ENCODE results near the gene CCDC102A. TPM values are rescaled to one million over a fixed set of nuclear protein-coding genes. Genes with fewer than 3 reads are reported as not detected.

The CCDC102A gene
- total and polyA plus RNA-seq, 10 of the 15 experiments (the other 5 are each of a cell fraction or from before 2014, with no cell fraction given), result 0.03 to 5.9 (median 2.4) TPM

GRCh38 chr16:57527027-57527426 is 9.3 kb downstream of the CCDC102A start:
- TF ChIP-seq TBL1XR1 (IDR thresholded peaks at IDR 0.05; ENCODE audit: low read depth, low read length) (no peak), RAD21 (IDR thresholded peaks at IDR 0.05; ENCODE audit: insufficient read depth, low read depth, low read length) (0 out of 2 replicates have a peak, but pooled peaks have one; percentile 1)
- no TSS peak for BruUV-seq (replicated peaks)
- H3K79me2 ChIP-seq (ENCODE audit: control insufficient read depth, insufficient read depth, low read length), result no peaks in the 10 kb centered on the region
- no peak overlapping the region for H2AFZ ChIP-seq (ENCODE audit: control insufficient read depth, low read depth, low read length)
- ChIA-PET CTCF (interaction anchor here (1.1 to 2.6 kb wide), 3 partner anchors 8 to 110 kb away, joined by 3 to 10 read pairs (median 5); no protein-coding TSS in a partner anchor), RAD21 (ENCODE audit: unreplicated experiment) (interaction anchor here (1.1 to 1.3 kb wide), 2 partner anchors 18 to 110 kb away, joined by 3 read pairs; no protein-coding TSS in a partner anchor), POLR2A (interaction anchor here (1.0 kb wide), 1 partner anchor 54 kb away, joined by 3 read pairs; no protein-coding TSS in a partner anchor), SMC1A (ENCODE audit: uncharacterized antibody, unreplicated experiment) (interaction anchor here (0.7 to 1.6 kb wide), 4 partner anchors 10 to 110 kb away, joined by 3 to 6 read pairs (median 4); partner anchors contain the start of gene ADGRG5)
- intact Hi-C loops (cut with micrococcal nuclease; ENCODE audit: unreplicated experiment), result no loop called here
- in situ Hi-C loops (cut with MboI), result no loop called here
- peaks cover 26% of the 10 kb centered on the region for H3K4me1 ChIP-seq (ENCODE audit: control insufficient read depth, insufficient read depth, low read length)
- no peak overlapping the region for H3K4me2 ChIP-seq (ENCODE audit: control insufficient read depth, insufficient read depth)
- no peak for ATAC-seq
- no peak overlapping the region for H3K4me3 ChIP-seq
- H3K36me3 ChIP-seq (ENCODE audit: control insufficient read depth in 2 of 2, insufficient read depth in 2 of 2, low read length in 1 of 2), result no peaks in the 10 kb centered on the region; a peak in 1 of 4 replicates
- no peak for FAIRE-seq
- no peak for DNase-seq (ENCODE audit: low read depth, low spot score)
- whole genome bisulfite sequencing (ENCODE audit: insufficient coverage, insufficient replicate concordance, low lambda C conversion rate, missing lambda C conversion rate), result 100% methylated on average over 4 of the region's 4 CpGs
- no peaks in the 10 kb centered on the region for H3K27me3 ChIP-seq (replicated peaks in 1 of 2; ENCODE audit: control insufficient read depth in 2 of 2, insufficient read depth in 2 of 2, low read length in 1 of 2)
- no peaks in the 10 kb centered on the region for H4K20me1 ChIP-seq (ENCODE audit: control insufficient read depth, insufficient read depth)
- H3K27ac ChIP-seq (ENCODE audit: control insufficient read depth, insufficient read depth), result no peak overlapping the region
- H3K9me3 ChIP-seq (replicated peaks; ENCODE audit: control insufficient read depth, insufficient read depth, low read length), result no peaks in the 10 kb centered on the region
- H3K9ac ChIP-seq (ENCODE audit: control insufficient read depth, insufficient read depth, low read length), result no peak overlapping the region

GRCh38 chr16:57526498-57526897 is 9.9 kb downstream of the CCDC102A start:
- intact Hi-C loops (cut with micrococcal nuclease; ENCODE audit: unreplicated experiment) (no loop called here), in situ Hi-C loops (cut with MboI) (no loop called here)
- TF ChIP-seq SIX5 (IDR thresholded peaks at IDR 0.05; ENCODE audit: low read depth, low read length, severe bottlenecking) (no peak), PBX3 (IDR thresholded peaks at IDR 0.05; ENCODE audit: insufficient replicate concordance, low read depth, low read length) (no peak)
- SMC1A ChIA-PET (ENCODE audit: uncharacterized antibody, unreplicated experiment), result interaction anchor here (0.8 to 1.1 kb wide), 2 partner anchors 12 to 16 kb away, joined by 3 read pairs; partner anchors contain the start of gene ADGRG5
- DNase-seq (ENCODE audit: low read depth, low spot score), result no peak
- BruUV-seq (replicated peaks), result no TSS peak
- ATAC-seq, result no peak
- POLR2A ChIA-PET, result no interaction called here
- Histone ChIP-seq H3K27ac (ENCODE audit: control insufficient read depth, insufficient read depth) (no peak overlapping the region), H3K36me3 (ENCODE audit: control insufficient read depth in 2 of 2, insufficient read depth in 2 of 2, low read length in 1 of 2) (no peaks in the 10 kb centered on the region; a peak in 1 of 4 replicates), H2AFZ (ENCODE audit: control insufficient read depth, low read depth, low read length) (no peak overlapping the region), H3K4me3 (no peak overlapping the region), H4K20me1 (ENCODE audit: control insufficient read depth, insufficient read depth) (no peaks in the 10 kb centered on the region), H3K4me1 (ENCODE audit: control insufficient read depth, insufficient read depth, low read length) (peaks cover 26% of the 10 kb centered on the region), H3K79me2 (ENCODE audit: control insufficient read depth, insufficient read depth, low read length) (no peaks in the 10 kb centered on the region), H3K9ac (ENCODE audit: control insufficient read depth, insufficient read depth, low read length) (no peak overlapping the region), H3K9me3 (replicated peaks; ENCODE audit: control insufficient read depth, insufficient read depth, low read length) (no peaks in the 10 kb centered on the region), H3K4me2 (ENCODE audit: control insufficient read depth, insufficient read depth) (no peak overlapping the region), H3K27me3 (replicated peaks in 1 of 2; ENCODE audit: control insufficient read depth in 2 of 2, insufficient read depth in 2 of 2, low read length in 1 of 2) (no peaks in the 10 kb centered on the region)
- 65% methylated on average over 6 of the region's 6 CpGs for WGBS (ENCODE audit: insufficient coverage, insufficient replicate concordance, low lambda C conversion rate, missing lambda C conversion rate)
- no peak for FAIRE-seq
- CTCF ChIA-PET, result interaction anchor here (1.1 to 2.6 kb wide), 4 partner anchors 9 to 109 kb away, joined by 3 to 10 read pairs (median 3); no protein-coding TSS in a partner anchor
- RAD21 ChIA-PET (ENCODE audit: unreplicated experiment), result interaction anchor here (1.1 to 1.3 kb wide), 2 partner anchors 18 to 110 kb away, joined by 3 read pairs; no protein-coding TSS in a partner anchor

Measured in GM12878 (cell line).